DND-41 (cell line): ENCODE results near the gene ZNF500.

Experiments used
- ATAC-seq: fragments of 200-7000 bp; cut with Tn5 transposase; 3 replicates; pipeline ENCODE4 v1.9.1; 2021; ENCODE audit warnings: low read depth; ENCODE audit not compliant: insufficient read depth
- DNase-seq: peaks from one replicate; pipeline ENCODE4 v3.0.0-alpha.2; 2020
- H2AFZ ChIP-seq: 2 replicates; pipeline ENCODE4 v1.6.0; 2012; ENCODE audit warnings: low read depth, low read length
- H3K27ac ChIP-seq: 2 replicates; pipeline ENCODE4 v1.5.1; 2012; ENCODE audit warnings: low read length, inconsistent platforms
- H3K27me3 ChIP-seq: fragments of 200-600 bp; sonication (generic); 2 replicates; pipeline ENCODE4 v1.6.0; 2012; ENCODE audit warnings: low read length, mild to moderate bottlenecking, inconsistent platforms; ENCODE audit not compliant: insufficient read depth, poor library complexity
- H3K36me3 ChIP-seq: 2 replicates; pipeline ENCODE4 v1.5.1; 2012; ENCODE audit warnings: low read length, inconsistent platforms; ENCODE audit not compliant: insufficient read depth
- H3K4me1 ChIP-seq: 2 replicates; pipeline ENCODE4 v1.5.1; 2012; ENCODE audit warnings: mild to moderate bottlenecking, low read length; ENCODE audit not compliant: insufficient read depth
- H3K4me2 ChIP-seq: 2 replicates; pipeline ENCODE4 v1.6.0; 2012; ENCODE audit warnings: mild to moderate bottlenecking, moderate library complexity, low read length, inconsistent platforms; ENCODE audit not compliant: insufficient read depth
- H3K4me3 ChIP-seq, 2 experiments: fragments of 200-600 bp in 1 of 2; shearing (Covaris generic) in 1 of 2; 2 replicates each; pipeline ENCODE4 v1.5.1; 2012 to 2016; ENCODE audit warnings: inconsistent platforms in 2 of 2, low read length in 2 of 2, mild to moderate bottlenecking in 2 of 2, low read depth in 1 of 2, moderate library complexity in 1 of 2
- H3K79me2 ChIP-seq: 2 replicates; pipeline ENCODE4 v1.6.0; 2012; ENCODE audit warnings: low read length, inconsistent platforms; ENCODE audit not compliant: insufficient read depth
- H3K9ac ChIP-seq: 2 replicates; pipeline ENCODE4 v1.6.0; 2012; ENCODE audit warnings: low read depth, mild to moderate bottlenecking, inconsistent platforms, low read length, moderate library complexity
- H3K9me3 ChIP-seq: 2 replicates; pipeline ENCODE4 v1.5.1; 2012; ENCODE audit warnings: low read length, moderate library complexity, mild to moderate bottlenecking, inconsistent platforms; ENCODE audit not compliant: insufficient read depth, severe bottlenecking
- H4K20me1 ChIP-seq: 2 replicates; pipeline ENCODE4 v1.6.0; 2012; ENCODE audit warnings: low read length; ENCODE audit not compliant: insufficient read depth
- CTCF ChIP-seq: IDR thresholded peaks from 2 replicates; pipeline ENCODE4 v1.5.1; 2012; ENCODE audit warnings: borderline replicate concordance, low read length, moderate library complexity, mild to moderate bottlenecking; ENCODE audit not compliant: poor library complexity, severe bottlenecking; ENCODE audit errors: extremely low read depth
- EZH2 ChIP-seq: IDR thresholded peaks from 3 replicates; pipeline ENCODE4 v1.6.1; 2012; ENCODE audit warnings: borderline replicate concordance, low read depth, mild to moderate bottlenecking, moderate library complexity, low read length, inconsistent platforms; ENCODE audit not compliant: severe bottlenecking

ZNF500 gene

GRCh38 chr16:4718466-4718865 lies 48.5 kb downstream of the ZNF500 start:
- H4K20me1 ChIP-seq: no peaks in the 10 kb centered on the region
- no peak overlapping the region for H3K27ac ChIP-seq
- no peak overlapping the region for H3K4me3 ChIP-seq
- ATAC-seq (no peak), DNase-seq (no peak)
- no peak overlapping the region for H3K4me2 ChIP-seq
- H2AFZ ChIP-seq: no peak overlapping the region
- no peaks in the 10 kb centered on the region for H3K9me3 ChIP-seq
- TF ChIP-seq CTCF (no peak), EZH2 (no peak)
- no peaks in the 10 kb centered on the region for H3K79me2 ChIP-seq
- H3K27me3 ChIP-seq: no peaks in the 10 kb centered on the region
- H3K9ac ChIP-seq: no peak overlapping the region
- H3K36me3 ChIP-seq: peaks cover 20% of the 10 kb centered on the region
- no peaks in the 10 kb centered on the region for H3K4me1 ChIP-seq

- H3K9me3 ChIP-seq: no peaks in the 10 kb centered on the region
- no peaks in the 10 kb centered on the region for H3K27me3 ChIP-seq
- ATAC-seq (no peak), DNase-seq (no peak)
- H2AFZ ChIP-seq: no peak overlapping the region
- H3K4me3 ChIP-seq: no peak overlapping the region
- TF ChIP-seq CTCF: no peak
- no peak for TF ChIP-seq EZH2
- H3K27ac ChIP-seq: no peak overlapping the region
- no peaks in the 10 kb centered on the region for H4K20me1 ChIP-seq
- no peaks in the 10 kb centered on the region for H3K79me2 ChIP-seq
- no peaks in the 10 kb centered on the region for H3K4me1 ChIP-seq
- H3K36me3 ChIP-seq: peaks cover 29% of the 10 kb centered on the region
- H3K9ac ChIP-seq: no peak overlapping the region
- H3K4me2 ChIP-seq: no peak overlapping the region
Observed at GRCh38 chr16:4714996-4715395, 52.0 kb downstream of the ZNF500 start.

- no peak overlapping the region for H3K4me2 ChIP-seq
- H3K4me3 ChIP-seq: no peak overlapping the region
- H3K27ac ChIP-seq: no peak overlapping the region
- no peaks in the 10 kb centered on the region for H3K9me3 ChIP-seq
- ATAC-seq: no peak
- no peak for DNase-seq
- no peak overlapping the region for H2AFZ ChIP-seq
- peaks cover 35% of the 10 kb centered on the region for H3K36me3 ChIP-seq
- H3K4me1 ChIP-seq: no peaks in the 10 kb centered on the region
- H3K27me3 ChIP-seq: no peaks in the 10 kb centered on the region
- H3K79me2 ChIP-seq: no peaks in the 10 kb centered on the region
- TF ChIP-seq CTCF (no peak), EZH2 (no peak)
- H4K20me1 ChIP-seq: no peaks in the 10 kb centered on the region
- H3K9ac ChIP-seq: no peak overlapping the region
Observed at GRCh38 chr16:4713663-4714501, 53.1 kb downstream of the ZNF500 start.

GRCh38 chr16:4709481-4709880 lies 57.5 kb downstream of the ZNF500 start:
- TF ChIP-seq EZH2: no peak
- TF ChIP-seq CTCF: no peak
- Histone ChIP-seq H3K27me3 (no peaks in the 10 kb centered on the region), H3K79me2 (no peaks in the 10 kb centered on the region), H3K9me3 (no peaks in the 10 kb centered on the region), H3K9ac (no peak overlapping the region), H4K20me1 (no peaks in the 10 kb centered on the region), H3K4me3 (no peak overlapping the region), H2AFZ (no peak overlapping the region), H3K27ac (no peak overlapping the region), H3K4me2 (no peak overlapping the region), H3K36me3 (peaks cover 39% of the 10 kb centered on the region), H3K4me1 (no peaks in the 10 kb centered on the region)
- DNase-seq (no peak), ATAC-seq (no peak)
